HG03060 (cell line): ENCODE data around the gene FOXL2.

Experiments
- ATAC-seq: cut with Tn5 transposase; IDR thresholded peaks from one replicate; pipeline ENCODE4 v1.9.1; 2021; ENCODE audit warnings: low read depth, moderate number of reproducible peaks; ENCODE audit not compliant: unreplicated experiment

Gene FOXL2

DNA sequence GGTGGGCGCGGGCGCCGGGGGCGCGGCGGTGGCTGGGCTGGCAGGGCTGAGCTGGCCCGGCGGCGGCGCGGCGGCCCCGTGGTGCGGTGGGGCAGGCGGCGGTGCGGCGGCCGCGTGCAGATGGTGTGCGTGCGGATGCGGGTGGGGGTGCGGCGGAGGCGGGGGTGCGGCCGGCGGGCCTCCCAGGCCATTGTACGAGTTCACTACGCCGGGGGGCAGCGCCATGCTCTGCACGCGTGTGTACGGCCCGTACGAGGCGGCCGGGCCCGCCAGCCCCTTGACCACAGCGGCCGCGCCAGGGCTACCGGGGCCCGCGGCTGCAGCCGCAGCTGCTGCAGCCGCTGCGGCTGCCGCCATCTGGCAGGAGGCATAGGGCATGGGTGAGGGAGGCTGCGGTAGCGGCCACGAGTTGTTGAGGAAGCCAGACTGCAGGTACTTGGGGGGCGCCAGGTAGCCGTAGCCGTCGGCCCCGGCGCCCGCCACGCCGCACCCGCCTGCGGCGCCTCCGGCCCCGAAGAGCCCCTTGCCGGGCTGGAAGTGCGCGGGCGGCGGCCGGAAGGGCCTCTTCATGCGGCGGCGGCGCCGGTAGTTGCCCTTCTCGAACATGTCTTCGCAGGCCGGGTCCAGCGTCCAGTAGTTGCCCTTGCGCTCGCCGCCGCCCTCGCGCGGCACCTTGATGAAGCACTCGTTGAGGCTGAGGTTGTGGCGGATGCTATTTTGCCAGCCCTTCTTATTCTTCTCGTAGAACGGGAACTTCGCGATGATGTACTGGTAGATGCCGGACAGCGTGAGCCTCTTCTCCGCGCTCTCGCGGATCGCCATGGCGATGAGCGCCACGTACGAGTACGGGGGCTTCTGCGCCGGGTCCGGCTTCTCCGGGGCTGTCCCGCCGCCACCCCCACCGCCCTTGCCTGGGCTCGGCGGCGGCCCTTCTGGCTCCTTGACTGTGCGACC is 951 bp downstream of the FOXL2 start:
- ATAC-seq: no peak

DNA sequence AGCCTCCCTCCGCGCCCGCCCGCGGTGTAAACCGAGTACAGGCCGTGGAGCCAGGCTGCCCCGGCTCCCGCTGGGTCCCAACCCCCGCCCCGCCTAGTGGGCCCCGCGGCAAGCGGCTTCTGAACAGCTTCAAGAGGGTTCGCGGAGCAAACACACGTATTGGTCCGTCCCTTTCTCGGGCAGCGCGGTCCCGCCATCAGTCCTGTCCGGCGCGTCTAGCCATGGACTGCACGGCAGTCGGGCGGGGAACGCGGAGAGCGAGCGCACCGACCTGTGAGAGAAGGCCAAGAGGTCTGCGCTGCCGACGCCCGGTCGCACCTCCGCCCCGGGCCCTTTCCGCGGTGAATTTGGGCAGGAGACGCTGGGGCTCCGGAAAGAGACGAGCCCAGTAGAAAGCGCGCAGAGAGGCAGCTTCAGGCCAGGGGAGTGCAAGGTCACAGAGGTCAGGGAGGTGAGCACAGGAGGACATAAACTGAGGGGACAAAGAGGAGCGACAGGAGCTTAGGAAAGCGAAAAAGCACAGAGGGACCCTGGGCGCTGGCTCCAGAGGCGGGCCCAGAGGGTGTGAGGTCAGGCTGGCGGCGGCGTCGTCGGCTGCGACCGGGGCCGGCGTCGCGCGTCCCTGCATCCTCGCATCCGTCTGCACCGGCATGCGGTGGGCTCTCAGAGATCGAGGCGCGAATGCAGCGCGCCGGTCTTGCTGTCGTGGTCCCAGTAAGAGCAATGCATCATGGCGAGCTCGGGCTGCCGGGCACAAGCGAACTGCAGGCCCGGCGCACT is 1.8 kb downstream of the FOXL2 start:
- ATAC-seq: no peak

DNA sequence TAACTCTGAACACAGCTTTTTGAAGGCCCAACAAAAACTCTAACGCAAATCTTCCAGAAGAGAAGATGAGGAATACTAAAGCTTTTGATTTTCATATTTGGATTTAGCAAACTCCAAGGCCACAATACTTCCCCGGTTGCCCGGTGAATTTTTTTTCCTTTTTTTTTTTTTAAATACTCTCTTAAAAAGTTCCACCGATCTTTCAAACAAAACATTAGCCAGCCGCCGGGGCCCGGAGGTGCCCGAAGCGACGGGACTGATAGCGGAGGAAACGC is 2.3 kb downstream of the FOXL2 start:
- no peak for ATAC-seq

DNA sequence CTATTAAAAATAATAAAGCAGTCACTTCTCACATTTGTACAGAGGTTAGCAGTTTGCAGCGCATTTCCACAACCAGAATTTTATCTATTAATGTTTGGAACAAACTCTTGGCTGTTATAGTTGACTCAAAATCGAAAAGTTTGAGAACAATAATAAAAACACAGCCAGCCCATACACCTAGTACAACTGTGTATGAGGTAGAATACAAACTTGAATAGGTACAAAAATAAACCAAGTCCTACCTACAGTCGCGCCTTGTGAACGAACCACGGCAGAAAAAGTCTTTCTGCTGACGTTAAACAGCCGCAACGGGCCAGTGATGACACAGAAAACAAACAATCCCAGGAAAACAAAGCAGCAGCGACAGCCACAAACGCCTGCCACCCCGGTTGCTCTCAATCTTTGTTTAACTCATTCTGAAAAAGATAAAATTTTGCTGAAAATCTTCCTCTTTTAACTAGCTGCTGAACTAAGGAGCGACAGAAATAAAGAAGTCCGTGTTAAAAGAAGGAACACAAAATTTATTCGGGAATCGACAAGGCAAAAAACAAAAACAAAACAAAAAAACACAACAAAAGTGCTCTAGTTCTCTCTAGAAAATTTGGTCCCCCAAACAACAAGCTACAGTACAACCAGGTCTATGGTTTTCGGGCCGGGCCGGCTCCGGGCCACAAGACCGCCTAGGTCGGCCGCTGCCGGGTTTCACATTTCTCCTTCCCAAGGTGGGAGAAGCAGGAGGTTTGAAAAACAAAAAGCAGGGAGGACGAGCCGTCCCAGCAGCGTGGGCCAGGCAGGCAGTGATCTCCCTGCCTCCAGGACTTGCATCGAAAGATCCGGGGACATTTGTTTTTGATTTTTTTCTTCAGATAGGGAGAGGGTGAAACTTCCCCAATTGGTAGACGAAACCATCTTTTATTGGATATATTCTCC is 2.9 kb downstream of the FOXL2 start:
- ATAC-seq: no peak

DNA sequence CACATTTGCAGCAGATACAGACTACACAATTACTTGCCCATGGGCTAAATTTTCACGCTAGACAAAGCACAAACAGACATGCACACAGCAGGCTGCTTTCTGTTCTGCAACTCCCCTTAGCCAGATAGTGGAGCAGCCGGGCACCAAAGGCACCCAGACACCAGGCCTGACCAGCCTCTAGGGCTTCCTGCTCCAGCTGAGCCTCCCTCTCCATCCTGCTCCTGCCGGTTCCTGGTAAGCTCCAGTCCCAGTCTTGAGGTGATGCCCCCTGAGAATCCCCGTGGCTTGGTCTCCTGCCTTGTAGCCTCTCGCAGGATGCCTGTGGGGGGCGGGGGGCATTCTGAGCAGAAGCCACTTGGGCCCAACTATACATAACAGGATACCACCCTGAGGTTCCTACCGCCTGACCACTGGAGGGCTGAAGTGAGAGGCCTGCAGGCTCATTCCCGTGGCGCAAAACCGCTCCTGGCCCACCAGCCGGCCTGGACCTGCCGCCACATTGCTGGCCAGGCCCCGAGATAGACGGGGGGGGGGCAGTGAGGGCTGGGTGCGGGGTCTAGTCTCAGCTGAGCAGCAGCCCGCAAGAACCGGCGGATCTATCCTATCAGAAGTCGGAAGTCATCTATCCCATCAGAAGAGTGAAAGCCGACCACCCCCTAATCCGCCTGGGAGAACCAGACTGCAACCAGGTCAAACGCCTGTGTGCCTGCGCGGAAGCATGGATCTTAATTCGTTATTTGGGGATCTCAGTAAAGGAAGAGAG is 3.9 kb downstream of the FOXL2 start:
- ATAC-seq: no peak

DNA sequence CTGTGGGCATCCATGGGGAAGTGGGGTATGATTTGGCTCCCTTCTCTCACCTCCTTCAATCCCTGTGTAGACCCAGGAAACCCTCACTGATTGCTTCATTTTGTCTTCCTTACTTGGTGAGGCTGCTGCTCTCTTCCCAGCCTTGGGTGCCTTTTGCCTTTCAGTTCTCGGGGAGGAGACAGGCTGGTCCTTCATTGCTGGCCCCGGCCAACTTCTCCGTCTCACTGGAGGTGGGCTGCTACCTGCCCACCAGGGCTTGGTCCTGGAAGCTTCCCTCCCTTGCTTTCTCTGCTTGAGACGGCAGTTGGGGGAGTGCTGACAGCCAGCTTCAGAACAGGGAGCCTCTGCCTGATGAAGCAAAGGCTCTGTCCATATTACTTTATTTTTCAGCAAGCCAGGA is 4.7 kb downstream of the FOXL2 start:
- ATAC-seq: no peak

DNA sequence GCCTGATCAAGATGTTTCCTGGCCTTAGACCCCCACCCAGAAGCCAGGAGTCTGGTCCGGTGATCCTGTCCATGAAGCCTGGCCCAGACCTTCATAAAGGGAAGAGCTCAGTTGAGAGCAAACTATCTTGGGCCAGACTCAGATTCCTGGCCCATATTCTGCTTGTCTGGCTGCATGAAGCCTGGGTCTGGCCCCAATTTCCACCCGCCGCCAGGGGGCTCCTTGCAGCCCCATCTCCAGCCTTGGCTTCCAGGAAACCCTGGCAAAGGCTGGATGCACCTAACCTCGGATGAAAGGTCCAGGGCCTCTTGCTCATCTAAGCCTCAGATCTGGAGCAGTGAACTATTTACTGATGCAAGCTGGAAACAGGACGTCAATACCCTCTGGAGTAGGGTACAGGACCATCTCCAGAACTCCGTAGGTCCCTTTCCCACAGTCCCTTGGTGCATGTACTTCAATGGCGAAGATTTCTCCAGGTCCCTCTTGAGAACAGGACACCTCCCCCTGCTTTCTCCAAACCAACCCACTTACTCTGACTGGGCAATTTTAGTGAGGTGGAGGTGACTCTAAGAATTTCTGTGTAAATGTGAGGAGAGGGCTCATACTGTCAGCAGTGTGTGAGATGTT is 5.6 kb downstream of the FOXL2 start:
- ATAC-seq: no peak

DNA sequence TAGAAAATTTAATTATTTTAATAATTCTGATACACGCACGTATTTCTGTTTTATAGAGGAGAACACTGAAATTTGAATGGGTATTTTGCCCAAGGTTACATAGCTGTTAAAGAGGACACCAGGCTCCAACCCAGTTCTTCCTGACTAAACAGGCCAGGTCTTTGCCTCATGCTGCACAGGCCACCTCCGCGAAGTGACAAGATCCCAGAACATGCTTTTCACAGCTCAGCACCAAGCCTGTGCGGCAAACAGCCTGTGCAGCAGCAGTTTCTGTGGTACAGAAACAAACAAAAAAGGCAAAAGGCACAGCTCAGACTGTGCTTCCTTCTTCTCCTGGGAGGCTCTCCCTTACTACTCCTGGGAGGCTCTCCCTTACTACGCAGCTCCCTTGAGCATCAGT is 6.5 kb downstream of the FOXL2 start:
- no peak for ATAC-seq

DNA sequence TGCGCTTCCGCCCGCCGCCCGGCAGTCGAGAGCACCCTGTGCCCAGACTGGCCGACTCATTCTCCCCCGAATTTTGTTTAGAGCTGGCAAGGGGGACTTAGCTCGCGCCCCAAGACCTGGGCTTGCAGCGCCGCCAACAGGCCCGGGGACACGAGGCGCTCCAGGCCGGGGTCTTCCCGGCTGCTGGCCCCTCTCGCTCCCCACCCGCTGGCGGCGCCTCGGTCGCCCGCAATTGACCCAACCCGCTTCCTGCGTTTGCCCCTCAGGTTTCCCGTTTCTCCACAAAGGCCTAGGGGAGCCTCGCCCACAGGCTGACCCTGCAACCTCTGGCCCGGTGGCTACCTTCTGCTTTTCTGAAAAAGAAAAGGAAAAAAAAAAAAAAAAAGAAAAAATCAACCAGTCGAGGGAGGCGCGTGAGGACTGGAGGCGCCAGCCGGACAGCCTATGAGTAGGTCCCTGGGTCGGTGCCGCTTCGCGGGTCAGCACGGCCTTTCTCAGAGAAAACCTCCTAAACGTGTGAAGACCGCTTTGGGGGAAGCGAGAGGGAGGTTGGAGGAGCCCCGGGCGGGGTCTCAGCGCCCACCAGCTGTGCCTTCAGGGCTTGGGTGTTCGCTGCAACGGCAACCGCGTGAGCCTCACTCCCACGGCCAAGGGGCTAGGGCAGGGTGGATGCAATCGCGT is 7.2 kb downstream of the FOXL2 start:
- ATAC-seq: no peak

DNA sequence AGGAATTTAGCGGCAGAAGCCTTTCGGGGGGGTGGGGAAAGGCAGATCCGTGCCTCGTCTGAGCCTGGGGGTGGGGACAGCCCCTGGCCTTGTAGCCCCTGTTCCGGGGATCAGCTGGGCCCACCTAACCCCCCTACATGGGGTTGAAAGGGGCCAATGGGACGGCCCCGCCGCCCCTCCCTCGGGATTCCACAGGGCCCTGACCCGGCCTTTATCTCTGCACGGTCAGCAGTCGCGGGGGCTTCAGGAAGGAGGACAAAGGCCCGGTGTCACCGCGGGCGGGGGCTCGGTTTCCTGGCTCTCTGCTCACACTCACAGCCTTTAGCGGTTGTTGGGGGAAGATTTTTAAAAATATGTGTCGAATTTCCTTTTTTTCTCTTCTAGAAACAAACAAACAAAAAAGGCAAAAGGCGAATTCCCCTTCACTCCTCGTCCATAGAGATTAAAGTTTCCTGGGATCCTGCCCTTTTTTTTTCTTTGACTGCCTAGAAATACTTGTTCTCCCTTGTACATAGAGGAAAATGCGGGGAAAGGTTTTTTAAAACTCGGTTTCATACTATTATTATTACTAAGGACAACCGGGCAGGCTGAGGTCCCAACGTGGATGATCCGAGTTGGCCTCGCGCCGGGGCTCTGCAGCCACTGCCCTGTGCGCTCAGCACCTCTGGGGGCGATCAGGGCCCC is 7.9 kb downstream of the FOXL2 start:
- ATAC-seq: no peak

DNA sequence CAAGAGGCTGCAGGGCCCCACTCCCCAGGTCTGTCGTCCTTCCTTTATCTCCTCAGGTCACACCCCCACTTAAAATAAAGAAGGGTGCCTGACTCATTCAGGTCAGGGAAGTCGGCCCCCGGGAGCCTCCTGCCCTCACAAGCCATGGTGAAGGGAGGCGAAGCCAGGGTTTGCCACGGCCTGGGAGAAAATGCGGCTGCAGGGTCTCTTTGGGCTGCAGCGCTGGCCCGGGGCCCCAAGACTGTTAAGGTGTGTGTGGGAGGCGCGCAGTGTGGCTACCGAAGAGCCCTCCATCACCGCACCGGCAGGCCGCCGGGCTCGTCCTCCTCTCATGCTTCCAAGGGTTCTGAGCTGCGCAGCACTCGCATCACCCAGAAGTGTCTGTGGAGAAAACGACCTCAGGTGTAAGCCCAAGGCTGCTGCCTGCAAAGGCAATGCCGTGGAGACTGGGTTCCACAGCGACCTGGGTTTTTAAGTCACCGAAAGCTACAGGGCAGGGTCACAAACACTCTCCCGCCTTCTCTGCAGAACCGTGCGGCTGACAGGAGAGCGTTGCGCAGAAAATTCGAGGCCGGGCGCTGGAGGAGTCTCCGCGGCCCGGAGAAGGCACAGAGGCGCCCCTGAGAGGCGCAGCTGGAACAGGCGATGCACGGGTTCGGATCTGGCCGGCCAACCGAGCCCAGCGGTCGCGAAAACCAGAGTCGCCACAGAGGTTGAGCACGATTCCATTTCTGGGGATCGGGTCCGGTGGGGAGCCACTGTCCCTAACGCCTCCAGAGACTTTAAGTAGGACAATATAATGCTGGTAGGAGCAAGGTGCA is 8.7 kb downstream of the FOXL2 start:
- no peak for ATAC-seq

DNA sequence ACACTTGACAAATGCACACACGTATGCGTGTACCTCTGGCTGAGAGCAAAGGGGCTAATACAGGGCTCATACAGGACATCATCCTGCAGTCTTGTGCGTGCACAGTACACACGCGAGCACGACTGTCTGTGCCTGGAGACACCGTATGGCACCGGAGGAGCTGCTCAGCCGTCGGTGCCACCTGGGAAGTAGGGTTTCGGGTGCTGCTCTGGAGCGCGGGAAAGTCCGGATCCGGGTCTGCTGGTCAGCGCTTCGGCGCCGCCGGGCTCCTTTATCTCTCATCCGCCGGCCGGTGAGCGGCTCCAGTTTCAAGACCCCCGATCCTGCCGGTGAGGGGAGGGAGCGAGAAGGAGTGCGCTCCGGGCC is 9.3 kb downstream of the FOXL2 start:
- ATAC-seq: no peak

DNA sequence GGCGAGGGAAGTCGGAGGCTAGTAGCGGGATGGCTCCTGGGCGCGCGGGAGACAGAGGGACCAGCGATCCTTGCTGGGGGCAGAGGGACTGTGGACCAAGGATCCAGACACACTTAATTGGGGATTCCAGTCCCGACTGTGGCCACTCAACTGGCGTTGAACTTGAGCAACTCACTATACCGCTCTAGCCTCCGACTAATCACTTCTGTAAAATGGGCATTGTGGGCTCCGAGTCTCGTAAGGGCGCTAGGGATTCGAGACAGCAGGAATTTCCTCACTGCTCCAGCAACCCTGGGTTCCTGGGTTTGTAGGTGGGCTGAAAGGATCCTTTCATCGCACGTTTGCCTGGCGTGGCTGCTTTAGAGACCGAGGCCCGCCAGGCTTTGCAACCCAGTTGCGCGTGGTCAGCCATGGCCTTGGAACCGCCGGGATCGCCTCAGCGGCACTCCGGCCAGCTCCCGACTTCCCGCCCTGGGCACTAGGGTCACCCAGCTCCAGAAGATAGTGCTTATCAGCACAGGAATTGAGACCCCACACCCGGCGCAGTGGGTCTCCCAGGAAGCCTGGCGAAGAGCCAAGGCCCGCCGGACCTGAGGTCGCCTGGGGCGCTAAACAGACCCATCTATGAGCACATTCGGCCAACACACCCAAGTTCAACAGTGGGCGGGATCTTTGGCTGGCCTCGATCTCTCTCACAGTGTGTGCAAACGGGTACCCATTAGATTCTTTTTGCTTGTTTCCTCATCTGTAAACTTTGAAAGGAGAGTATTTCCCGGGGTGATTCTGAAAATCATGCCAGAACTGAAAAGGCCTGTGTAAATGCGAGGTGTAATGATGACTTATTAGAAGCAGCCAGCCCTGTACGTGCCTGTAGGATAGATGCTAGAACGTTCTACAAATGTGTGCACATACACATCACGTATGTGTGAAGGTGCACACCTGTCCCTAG is 9.9 kb downstream of the FOXL2 start:
- no peak for ATAC-seq

DNA sequence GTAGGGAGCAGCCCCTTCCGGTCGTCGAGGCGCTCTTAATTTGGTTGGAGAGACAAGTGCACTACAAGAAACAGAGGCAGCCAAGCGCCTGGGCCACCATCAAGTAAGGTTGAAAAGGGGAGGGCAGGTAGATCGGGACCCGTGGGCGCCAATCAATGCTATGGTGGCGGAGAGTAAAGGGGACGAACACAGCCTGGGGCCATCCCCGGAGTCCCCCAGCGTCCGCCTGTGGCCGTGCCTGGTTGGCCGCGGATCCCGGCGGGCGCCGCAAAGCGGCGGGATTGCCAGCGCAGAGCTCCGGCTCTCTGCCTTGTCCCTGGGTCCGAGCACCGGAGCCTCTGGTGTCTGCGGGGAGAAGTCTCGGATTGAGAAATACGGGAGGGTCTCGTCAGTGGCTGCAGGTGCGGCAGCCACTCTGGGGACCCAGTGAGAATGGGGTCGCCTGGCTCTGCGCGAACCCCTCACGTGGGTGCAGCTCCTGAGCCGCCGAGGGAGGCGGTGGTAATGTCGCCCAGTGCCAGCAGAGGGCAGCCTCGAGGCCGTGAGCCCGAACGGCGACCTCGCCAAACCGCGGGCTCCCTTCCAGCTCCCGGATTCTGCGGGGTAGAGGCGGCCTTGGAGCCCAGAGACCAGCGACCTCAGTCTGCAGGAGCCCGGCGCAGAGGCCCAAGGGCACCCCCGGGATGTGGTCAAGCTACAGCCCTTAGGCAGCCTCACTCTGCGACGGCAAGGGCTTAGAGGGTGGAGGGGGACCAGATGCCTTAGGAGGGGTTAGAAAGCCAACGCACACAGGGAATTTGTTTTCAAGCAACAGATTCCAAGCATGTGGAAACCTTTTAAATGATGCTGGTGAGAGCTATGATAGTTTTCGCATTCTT is 10.8 kb downstream of the FOXL2 start:
- ATAC-seq: no peak

DNA sequence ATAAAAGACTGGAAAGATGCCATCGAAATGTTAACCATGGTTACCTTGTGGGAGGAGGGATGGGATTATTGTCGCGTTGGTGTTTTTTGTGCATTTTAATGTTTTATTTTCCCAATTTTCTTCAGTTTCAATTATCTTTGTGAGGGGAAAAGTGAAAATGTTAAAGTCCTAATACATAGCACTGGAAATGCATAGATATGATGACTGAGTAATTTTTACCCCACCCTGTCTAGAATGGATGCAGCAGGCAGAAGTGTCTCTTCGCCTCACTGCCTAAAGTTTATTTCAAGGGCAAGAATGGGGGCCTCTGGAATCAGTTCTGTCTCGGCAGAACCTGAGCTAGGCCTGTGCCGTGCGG is 11.5 kb downstream of the FOXL2 start:
- no peak for ATAC-seq
